8988T (cell line): ENCODE data around the gene RPL36A.

Source experiments
- DNase-seq: peaks from one replicate; pipeline ENCODE4 v3.0.0; 2011

RPL36A gene

GRCh38 chrX:101393530-101394305, 2.9 kb downstream of the RPL36A start:
- DNase-seq: no peak

GRCh38 chrX:101394372-101394771, 3.6 kb downstream of the RPL36A start:
- no peak for DNase-seq

- no peak for DNase-seq
Measured at GRCh38 chrX:101395789-101396188, 5.0 kb downstream of the RPL36A start.

- DNase-seq: no peak
Measured at GRCh38 chrX:101397779-101398178, 7.0 kb downstream of the RPL36A start.

GRCh38 chrX:101398694-101399093, 7.9 kb downstream of the RPL36A start:
- no peak for DNase-seq

- DNase-seq: no peak
Measured at GRCh38 chrX:101399825-101400224, 9.0 kb downstream of the RPL36A start.

- DNase-seq: no peak
Measured at GRCh38 chrX:101407167-101407747, 16.4 kb downstream of the RPL36A start.

- DNase-seq: no peak
Measured at GRCh38 chrX:101407748-101408531, 17.1 kb downstream of the RPL36A start, which contains the start of the genes GLA and HNRNPH2. Gene GLA, minus strand, starts transcription at chrX:101407925. Its CDS starts 22 bp downstream, at chrX:101407903. Gene HNRNPH2, plus strand, starts transcription at chrX:101408222. Its CDS starts 3,767 bp downstream, at chrX:101411989.

- DNase-seq: no peak
Measured at GRCh38 chrX:101408532-101408841, 17.7 kb downstream of the RPL36A start.

- DNase-seq: no peak
Measured at GRCh38 chrX:101409043-101409442, 18.2 kb downstream of the RPL36A start.

GRCh38 chrX:101410461-101410860, 19.6 kb downstream of the RPL36A start:
- DNase-seq: no peak

GRCh38 chrX:101411984-101412383, 21.2 kb downstream of the RPL36A start:
- no peak for DNase-seq

GRCh38 chrX:101415180-101416145, 24.7 kb downstream of the RPL36A start:
- no peak for DNase-seq

- DNase-seq: no peak
Measured at GRCh38 chrX:101416691-101417090, 25.9 kb downstream of the RPL36A start.

- DNase-seq: no peak
Measured at GRCh38 chrX:101417190-101417589, 26.4 kb downstream of the RPL36A start.

- no peak for DNase-seq
Measured at GRCh38 chrX:101417981-101418841, 27.4 kb downstream of the RPL36A start.

- no peak for DNase-seq
Measured at GRCh38 chrX:101419489-101419888, 28.7 kb downstream of the RPL36A start.

- DNase-seq: no peak
Measured at GRCh38 chrX:101427954-101428353, 37.1 kb downstream of the RPL36A start.

GRCh38 chrX:101429934-101430333, 39.1 kb downstream of the RPL36A start:
- DNase-seq: no peak

- no peak for DNase-seq
Measured at GRCh38 chrX:101430457-101431078, 39.8 kb downstream of the RPL36A start.

GRCh38 chrX:101442085-101442484, 51.3 kb downstream of the RPL36A start:
- no peak for DNase-seq
